GM12865 (cell line): ENCODE results near the gene RASA3.

Experiments used
- DNase-seq: peaks from one replicate; pipeline ENCODE4 v3.0.0; 2010; ENCODE audit warnings: low read depth
- H3K4me3 ChIP-seq: 2 replicates; pipeline ENCODE4 v1.5.1; 2011; ENCODE audit warnings: mild to moderate bottlenecking, low read depth, low read length, control low read depth
- CTCF ChIP-seq: IDR thresholded peaks from 2 replicates; pipeline ENCODE4 v1.5.1; 2011; ENCODE audit warnings: low read length, control low read depth, low read depth, inconsistent platforms; ENCODE audit not compliant: insufficient read depth; ENCODE audit errors: missing control alignments

Gene RASA3

DNA sequence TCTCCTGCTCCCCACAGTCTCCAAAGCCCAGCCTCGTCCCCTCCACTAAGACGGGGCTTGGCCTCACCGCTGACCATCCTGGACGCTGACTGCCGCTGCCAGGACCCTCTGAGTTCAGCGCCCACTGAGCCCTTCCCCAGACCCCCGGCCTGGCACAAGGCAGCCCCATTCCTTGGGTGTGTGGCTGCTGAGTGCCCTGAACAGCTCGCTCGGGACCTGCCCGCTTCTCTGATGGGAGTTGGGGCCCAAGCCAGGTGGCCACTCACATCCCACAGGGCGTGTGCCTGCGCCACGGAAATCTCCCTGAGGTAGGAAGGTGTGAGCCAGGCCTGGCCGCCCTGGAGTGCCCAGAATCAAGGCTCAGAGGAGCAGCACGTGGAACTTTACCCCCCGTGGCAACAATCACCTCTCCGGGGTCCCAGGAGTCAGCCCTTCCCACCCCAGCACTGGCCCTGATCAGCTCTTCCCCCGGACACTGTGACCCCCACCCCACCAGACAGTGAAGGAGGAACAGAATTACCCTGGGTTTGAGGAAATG lies 179.4 kb downstream of the RASA3 start:
- H3K4me3 ChIP-seq, result no peak overlapping the region
- TF ChIP-seq CTCF, result no peak

DNA sequence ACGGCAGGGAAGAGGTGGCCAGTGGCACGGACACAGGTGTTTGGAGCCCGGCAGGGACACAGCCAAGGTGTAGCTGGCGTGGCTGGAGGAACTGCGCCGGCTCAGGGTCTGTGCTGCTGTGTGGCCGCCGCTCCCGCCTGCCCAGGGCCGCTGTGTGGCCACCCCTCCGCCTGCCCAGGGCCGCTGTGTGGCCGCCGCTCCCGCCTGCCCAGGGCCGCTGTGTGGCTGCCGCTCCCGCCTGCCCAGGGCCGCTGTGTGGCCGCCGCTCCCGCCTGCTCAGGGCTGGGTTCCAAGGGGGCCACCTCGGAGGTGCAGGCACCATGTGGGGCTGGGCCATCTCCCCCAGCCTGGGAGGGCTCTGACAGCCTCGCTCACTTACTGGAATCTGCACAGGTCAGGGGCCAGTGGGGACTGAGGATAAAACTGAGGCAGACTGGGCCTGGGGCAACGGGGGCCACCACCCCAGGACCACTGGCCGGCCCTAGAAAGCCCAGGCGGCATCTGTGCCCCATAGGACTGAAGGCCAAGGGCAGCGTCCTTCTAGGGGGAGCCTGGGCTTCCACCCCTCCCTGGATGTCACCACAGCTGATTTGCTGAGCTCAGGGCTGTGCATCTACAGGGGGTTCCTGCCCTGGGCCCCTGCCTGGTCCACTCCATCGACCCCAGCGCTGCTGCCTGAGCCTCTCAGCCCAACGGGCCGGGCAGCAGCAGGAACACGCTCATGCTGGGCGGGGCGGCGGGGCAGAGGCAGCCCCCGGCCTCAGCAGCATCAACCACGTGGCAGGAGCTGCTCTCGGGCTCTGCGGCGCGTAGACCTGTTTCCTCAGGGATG lies 180.1 kb downstream of the RASA3 start:
- no peak for TF ChIP-seq CTCF
- DNase-seq, result no peak

More for the DNA sequence above, 179.4 kb downstream of the RASA3 start:
- DNase-seq, result no peak

DNA sequence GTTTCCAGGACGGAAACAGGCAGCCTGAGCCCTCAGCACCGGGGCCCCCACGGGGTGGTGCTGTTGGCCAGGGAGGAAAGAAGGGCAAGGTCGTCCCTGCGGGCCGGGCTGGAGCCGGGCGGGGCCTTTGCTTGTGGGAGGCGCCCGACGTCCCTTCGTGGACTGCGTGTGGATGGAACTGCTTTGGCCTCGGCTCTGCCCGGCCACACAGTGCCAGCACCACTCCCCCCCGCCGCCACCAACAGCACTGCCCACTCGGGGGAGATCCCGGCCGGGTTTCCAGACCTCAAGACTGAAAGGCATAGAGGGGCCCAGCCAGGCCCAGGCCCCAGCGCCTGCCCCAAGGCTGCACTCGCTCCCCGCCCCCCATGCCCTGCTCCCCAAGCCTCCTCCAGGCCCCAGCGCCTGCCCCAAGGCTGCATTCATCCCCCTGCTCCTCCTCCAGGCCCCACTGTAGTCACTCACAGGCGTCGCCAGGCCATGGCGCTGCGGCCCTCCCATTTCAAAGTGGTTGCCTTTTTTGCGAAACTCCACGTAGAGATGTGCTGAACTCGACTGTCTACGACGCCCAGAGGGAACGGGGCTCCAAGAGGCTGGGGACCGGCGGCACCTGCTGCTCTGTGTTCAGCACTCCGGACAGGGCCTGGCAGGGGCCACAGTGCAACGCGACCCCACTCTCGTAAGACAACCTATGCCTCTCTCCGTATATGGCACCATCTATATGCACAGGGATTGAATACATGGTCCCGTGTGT lies 181.0 kb downstream of the RASA3 start:
- H3K4me3 ChIP-seq, result no peak overlapping the region
- TF ChIP-seq CTCF, result peak; percentile 82

More for the DNA sequence above, 180.1 kb downstream of the RASA3 start:
- H3K4me3 ChIP-seq, result no peak overlapping the region

DNA sequence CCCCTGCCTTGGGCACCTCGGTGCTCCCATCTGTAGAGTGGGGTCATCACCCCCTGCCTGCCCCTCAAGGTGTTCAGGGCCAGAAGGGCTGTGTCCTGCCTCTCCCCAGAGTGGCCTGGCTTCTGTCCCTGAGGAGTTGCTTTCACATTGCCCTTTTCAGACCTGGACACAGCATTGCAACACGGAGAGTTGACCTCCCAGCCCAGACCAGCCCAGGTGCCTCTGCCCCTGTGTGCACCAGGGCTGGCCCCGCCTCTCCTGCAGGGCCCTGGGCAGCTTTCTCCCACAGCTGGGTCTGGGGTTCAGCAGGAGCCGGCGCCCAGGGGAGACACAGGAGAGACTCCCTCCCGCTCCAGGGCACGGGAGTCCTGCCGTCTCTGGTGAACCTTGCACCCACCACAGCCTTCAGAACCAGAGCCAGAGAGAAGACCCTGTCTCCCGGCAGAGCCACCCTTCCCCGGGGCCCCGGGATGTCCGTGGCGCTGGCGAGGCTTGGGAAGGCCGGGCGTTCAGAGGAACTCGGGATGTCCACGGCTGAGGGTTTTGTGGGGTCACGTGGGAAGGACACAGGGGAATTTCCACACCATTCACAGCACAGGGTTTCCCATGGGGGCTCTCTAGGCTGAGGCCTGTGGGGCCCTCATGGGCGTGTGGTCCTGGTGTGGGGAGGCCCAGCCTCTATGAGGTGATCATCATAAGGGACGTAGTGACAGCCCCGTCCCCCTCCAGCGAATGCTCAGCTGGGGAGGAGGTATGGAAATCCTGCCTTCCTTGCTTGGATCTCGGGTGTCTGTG lies 181.8 kb downstream of the RASA3 start:
- DNase-seq, result no peak
- TF ChIP-seq CTCF, result no peak
- H3K4me3 ChIP-seq, result no peak overlapping the region

More for the DNA sequence above, 181.0 kb downstream of the RASA3 start:
- peak; percentile 82 for DNase-seq

- TF ChIP-seq CTCF, result no peak
- no peak overlapping the region for H3K4me3 ChIP-seq
- DNase-seq, result no peak
Measured at GRCh38 chr13:113949546-113949945, 182.9 kb downstream of the RASA3 start.

DNA sequence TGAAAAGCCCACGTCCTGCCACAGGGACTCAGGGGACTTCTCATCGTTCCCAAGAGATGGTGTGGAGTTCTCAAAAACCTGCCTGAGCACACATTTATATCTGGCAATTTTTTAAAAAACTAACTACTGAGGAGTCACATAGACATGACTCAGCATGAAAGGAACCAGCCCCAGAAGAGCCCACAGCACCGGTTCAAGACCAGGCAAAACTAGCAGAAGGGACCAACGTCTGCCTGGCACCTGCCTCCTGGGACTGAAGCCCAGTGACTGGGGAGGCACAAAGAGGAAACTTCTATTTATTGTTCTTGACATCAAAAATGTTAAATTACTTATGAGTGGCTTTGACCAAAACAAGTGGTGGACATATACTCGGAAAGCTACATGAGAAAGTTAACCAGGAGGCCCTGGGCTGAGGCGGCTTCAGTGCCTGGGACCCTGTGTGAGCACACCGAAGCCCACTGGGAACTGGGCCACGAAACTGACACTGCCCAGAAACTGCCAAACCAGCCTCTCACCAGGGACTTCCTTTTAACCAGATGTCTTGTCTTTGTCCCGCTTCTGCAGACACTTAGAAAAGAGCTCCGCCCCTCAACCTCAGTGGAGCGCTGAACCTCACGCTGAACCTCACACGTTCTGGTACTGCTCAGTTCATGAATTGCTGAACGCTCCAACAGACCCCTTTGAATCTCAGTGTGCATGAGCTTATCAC lies 184.2 kb downstream of the RASA3 start:
- no peak overlapping the region for H3K4me3 ChIP-seq
- peak; percentile 56 for DNase-seq
- no peak for TF ChIP-seq CTCF
